CD4-positive, alpha-beta T cell treated with Interleukin-12 subunit alpha and Interleukin-12 subunit beta, for 1 hour (primary cell): ENCODE data around the gene CTDSP2.
"Not testable (repeated sequence)": the region's sequence is repeated elsewhere in the genome, so short reads cannot be mapped to it uniquely, and the experiment has no call there.

Experiments
- DNase-seq: peaks from one replicate; pipeline ENCODE4 v3.0.0-alpha.2; 2020

The CTDSP2 gene

GRCh38 chr12:57881035-57881434 lies 34.5 kb upstream of the CTDSP2 start:
- not testable (repeated sequence) for DNase-seq

- no peak for DNase-seq
Measured at GRCh38 chr12:57877876-57878275, 31.3 kb upstream of the CTDSP2 start.

- no peak for DNase-seq
Measured at GRCh38 chr12:57875753-57876547, 29.4 kb upstream of the CTDSP2 start.

GRCh38 chr12:57874166-57875108 lies 27.9 kb upstream of the CTDSP2 start:
- no peak for DNase-seq

- no peak for DNase-seq
Measured at GRCh38 chr12:57872362-57872761, 25.8 kb upstream of the CTDSP2 start.

DNA sequence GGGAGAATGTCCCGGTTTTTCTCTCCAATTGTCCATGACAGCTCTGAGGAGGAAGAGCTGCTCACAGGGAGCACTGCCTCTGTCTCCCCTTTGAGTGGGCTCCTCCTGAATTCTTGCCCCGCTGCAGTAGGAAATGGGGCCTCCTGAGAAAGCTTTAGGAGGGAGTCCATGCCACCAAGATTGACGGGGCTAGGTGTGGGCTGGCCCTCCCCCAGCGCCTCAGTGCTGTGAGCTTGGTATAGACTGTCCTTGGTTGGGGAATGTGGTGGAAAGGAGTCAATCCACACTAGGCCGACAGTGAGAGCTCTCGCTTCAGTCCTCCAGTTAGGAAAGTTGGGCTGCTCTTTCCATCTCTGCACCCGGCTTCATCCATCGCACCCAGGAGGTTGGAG lies 23.4 kb upstream of the CTDSP2 start:
- DNase-seq = no peak

- DNase-seq = no peak
Measured at GRCh38 chr12:57869298-57869926, 22.9 kb upstream of the CTDSP2 start.

DNA sequence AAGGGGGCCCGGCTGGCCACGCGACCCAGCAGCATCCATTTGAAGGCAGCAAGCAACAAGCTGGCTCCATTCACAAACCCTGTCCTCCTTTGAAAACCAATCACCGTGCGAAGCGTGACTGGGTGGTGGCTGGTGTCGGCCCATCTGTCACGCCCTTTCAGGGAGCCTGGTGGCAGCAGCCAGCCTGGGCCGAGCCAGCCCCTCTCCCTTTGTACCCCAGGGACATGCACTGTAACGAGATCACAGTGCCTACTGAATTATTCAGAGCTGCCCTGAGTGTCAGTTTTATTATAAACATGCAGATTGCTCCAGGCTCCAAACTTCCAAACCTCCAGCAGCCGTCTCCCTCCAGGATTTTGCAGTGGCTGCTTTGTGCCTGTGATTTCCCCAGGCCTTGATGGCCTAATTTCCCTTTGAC lies 22.3 kb upstream of the CTDSP2 start:
- DNase-seq = no peak

DNA sequence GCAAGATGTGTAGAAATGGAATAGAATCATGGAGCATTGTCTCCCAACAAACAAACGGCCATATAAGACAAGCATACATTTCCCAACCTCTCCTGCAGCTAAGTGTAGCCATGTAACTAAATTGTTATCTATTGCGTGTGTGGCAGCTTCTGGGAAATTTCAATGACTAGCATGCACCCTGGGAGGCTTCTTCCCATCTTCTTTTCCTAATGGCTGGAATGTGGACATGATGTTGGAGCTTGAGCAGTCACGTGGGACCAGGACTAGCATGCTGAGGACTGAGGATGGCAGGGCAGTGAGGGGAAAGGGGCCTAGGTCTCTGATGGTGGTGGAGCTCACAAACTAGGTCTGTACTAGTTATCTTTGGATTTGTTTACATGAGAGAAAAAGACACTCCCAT lies 21.7 kb upstream of the CTDSP2 start:
- no peak for DNase-seq

GRCh38 chr12:57866308-57867019 lies 19.9 kb upstream of the CTDSP2 start:
- no peak for DNase-seq

GRCh38 chr12:57865084-57865751 lies 18.7 kb upstream of the CTDSP2 start:
- peak; percentile 43 for DNase-seq

DNA sequence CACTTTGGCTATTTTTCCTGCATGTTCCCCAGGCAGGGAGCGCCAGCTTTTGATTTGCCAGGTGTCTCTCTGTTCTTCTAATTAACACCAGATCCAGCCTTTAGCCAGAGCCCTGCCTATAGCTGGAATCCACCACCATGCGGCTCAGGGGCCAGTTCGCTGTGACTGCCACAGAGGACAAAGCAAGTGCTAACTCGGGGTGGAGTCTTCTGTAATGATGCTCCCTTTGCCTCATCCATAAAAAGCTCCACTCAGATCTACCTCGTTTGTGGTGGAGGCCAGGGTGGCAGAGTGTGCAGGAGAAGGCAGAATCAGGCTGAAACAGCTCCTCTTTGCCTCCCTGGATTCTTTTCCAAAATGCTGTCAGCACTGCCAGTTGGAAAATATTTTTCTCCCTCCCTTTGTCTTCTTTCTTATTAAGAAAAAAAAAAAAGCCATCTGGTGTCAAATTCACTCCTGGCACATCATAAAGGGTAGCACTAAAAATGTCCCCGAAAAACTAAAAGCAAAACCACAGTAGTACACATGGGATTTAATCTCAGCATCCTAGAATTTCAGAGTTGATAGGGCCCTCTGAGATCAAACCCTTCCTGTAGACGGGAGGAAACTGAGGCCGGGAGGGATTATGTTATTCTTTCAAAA lies 18.0 kb upstream of the CTDSP2 start:
- no peak for DNase-seq

DNA sequence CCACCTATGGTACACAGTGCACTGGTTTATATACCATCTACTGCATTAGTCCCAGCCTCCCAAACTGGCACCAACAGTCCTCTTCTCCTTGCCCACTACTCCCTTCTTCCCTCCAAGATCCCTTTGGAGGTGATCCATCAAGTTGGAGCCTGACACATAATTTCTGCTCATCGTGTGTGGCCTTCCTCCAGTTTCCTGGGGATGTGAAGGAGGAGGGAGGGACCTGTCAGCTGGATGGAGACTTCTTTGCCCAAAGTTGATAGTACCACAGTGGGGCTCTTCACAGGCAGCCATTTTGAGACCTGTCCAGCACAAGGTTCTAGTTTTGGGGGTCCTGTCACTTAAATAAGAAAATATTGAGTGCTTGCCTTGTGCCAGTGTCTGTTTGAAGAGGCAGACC lies 17.1 kb upstream of the CTDSP2 start:
- DNase-seq = no peak

- DNase-seq = no peak
Measured at GRCh38 chr12:57861967-57862366, 15.4 kb upstream of the CTDSP2 start.

DNA sequence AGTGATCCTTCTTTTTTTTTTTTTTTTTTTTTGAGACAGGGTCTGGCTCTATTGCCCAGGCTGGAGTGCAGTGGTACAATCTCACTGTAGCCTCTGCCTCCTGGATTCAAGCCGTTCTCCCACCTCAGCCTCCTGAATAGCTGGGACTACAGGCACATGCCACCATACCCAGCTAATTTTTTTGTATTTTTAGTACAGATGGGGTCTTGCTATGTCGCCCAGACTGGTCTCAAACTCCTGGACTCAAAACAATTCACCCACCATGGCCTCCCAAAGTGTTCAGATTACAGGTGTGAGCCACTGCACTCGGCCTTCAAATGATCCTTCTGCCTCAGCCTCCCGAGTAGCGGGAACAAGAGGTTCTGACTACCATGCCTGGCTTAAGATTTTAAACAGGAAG lies 14.4 kb upstream of the CTDSP2 start:
- not testable (repeated sequence) for DNase-seq

DNA sequence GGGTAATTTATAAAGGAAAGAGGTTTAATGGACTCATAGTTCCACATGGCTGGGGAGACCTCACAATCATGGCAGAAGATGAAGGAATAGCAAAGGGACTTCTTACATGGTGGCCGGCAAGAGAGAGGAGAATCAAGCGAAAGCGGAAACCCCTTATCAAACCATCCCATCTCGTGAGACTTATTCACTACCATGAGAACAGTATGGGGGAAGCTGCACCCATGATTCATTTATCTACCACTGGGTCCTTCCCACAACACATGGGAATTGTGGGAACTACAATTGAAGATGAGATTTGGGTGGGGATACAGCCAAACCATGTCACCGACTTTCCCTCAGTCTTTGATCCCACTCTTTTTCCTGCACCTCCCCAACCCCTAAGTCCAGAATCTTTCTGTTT lies 12.6 kb upstream of the CTDSP2 start:
- DNase-seq = no peak

DNA sequence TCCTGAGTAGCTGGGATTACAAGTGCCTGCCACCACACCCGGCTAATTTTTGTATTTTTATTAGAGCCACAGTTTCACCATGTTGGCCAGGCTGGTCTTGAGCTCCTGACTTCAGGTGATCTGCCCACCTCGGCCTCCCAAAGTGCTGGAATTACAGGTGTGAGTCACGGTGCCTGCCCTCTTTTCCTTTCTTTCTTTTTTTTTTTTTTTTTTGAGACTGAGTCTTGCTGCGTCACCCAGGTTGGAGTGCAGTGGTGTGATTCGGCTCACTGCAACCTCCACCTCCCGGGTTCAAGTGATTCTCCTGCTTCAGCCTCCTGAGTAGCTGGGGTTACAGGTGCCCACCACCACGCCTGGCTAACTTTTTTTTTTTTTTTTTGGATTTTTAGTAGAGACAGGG lies 11.6 kb upstream of the CTDSP2 start:
- DNase-seq = not testable (repeated sequence)

- no peak for DNase-seq
Measured at GRCh38 chr12:57854965-57855364, 8.4 kb upstream of the CTDSP2 start.

DNA sequence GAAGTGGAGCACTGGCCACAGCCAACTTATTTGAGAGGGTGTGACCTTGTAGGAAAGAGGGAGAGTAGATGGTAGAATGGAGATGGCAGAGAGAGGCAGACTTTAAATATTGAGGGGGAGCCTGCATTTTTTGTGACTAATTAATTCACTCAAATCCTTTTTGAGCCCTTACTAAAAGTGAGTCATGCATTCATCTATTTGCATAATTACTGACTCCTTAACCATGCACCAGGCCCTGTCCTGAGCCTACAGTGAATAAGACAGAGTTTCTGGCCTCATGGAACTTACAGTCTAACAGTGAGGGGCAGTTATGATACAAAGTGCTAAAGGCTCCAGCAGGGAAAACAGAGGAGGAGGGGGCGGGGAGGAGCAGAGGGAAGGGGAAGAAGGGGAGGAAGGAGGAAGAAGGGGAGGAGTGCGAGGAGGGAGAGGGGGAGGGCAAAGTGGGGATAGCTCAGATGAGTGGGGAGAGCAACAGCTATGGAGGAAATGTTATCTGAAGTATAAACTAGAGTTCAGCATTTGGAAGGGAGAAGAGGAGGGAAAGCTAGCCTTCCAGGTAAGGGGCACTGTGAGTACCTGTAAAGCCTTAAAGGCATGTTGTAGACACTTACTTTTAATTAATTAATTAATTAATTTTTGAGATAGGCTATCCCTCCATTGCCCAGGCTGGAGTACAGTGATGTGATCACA lies 7.5 kb upstream of the CTDSP2 start:
- DNase-seq = no peak

DNA sequence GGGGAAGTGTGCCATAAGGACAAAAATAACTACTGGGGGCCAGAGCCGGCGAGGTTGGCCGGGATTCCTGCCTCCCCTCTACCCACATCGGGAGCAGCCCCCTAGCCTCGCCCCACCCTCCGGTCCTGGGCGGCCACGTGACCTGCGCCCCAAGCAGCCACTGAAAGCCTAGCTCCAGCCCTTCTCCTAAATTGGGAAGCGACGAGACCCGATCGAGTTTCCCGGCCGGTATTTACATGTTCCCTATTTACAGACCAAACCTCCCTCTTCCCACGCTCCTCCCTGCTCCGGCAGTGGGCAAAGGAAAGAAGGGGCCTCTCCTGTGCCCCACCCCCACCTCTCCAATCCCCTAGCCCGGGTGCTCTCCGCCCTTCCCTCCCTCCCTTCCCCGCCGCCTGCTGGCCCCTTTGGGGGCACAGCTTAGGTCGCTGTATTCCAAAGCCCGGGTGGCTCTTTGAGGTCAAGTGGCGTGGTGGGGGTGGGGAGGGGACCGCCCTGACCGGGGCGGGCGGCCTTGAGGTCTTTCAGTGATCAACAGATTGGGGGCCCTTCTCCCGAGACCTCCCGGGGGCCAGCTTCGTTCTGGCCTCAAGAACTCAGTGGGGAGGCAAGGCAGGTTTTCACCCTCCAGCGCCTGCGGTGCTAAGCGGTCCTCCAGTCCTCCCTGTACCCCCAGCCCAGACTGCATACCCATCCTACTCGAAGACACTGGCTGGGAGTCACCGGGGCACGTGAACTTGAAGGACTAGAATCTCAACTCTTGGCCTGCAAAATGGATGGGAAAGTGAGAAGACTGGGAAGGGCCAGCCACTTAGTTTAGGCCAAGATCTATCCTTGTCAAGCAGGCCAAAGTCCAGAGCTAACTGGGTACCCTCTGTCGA lies 6.3 kb upstream of the CTDSP2 start:
- no peak for DNase-seq
